BLaER1 treated with 17β-estradiol and CSF1 and Interleukin-3, amounts not matched to agents 10 nM and 100 nM (cell line): Measurements from ENCODE around the gene PRKG1.

Experiments
- H3K27ac ChIP-seq, 11 experiments: shearing (Covaris generic); formaldehyde crosslinking; 2 replicates each; pipeline ENCODE4 v1.8.1; 2022
- H3K27me3 ChIP-seq, 11 experiments: shearing (Covaris generic); formaldehyde crosslinking; 2 replicates each; pipeline ENCODE4 v1.8.1; 2022
- H3K36me3 ChIP-seq, 11 experiments: shearing (Covaris generic); formaldehyde crosslinking; 2 replicates each; pipeline ENCODE4 v1.8.1; 2022
- H3K4me1 ChIP-seq, 10 experiments: shearing (Covaris generic); formaldehyde crosslinking; 2 replicates each; pipeline ENCODE4 v1.8.1; 2022
- H3K4me2 ChIP-seq, 11 experiments: shearing (Covaris generic); formaldehyde crosslinking; 2 replicates each; pipeline ENCODE4 v1.8.1; 2022
- H3K4me3 ChIP-seq, 10 experiments: shearing (Covaris generic); formaldehyde crosslinking; 2 replicates each; pipeline ENCODE4 v1.8.1; 2022
- H3K9ac ChIP-seq, 11 experiments: shearing (Covaris generic); formaldehyde crosslinking; 2 replicates each; pipeline ENCODE4 v1.8.1; 2022
- H3K9me3 ChIP-seq, 11 experiments: shearing (Covaris generic); formaldehyde crosslinking; replicated peaks in 1 of 11; 2 replicates each; pipeline ENCODE4 v1.8.1; 2022
- H4K20me1 ChIP-seq, 11 experiments: shearing (Covaris generic); formaldehyde crosslinking; 2 replicates each; pipeline ENCODE4 v1.8.1; 2022
- Cebpa-rat ChIP-seq, 11 experiments: shearing (Covaris generic); IDR thresholded peaks; 2 replicates each; pipeline ENCODE4 v1.8.1; 2022

PRKG1 gene

DNA sequence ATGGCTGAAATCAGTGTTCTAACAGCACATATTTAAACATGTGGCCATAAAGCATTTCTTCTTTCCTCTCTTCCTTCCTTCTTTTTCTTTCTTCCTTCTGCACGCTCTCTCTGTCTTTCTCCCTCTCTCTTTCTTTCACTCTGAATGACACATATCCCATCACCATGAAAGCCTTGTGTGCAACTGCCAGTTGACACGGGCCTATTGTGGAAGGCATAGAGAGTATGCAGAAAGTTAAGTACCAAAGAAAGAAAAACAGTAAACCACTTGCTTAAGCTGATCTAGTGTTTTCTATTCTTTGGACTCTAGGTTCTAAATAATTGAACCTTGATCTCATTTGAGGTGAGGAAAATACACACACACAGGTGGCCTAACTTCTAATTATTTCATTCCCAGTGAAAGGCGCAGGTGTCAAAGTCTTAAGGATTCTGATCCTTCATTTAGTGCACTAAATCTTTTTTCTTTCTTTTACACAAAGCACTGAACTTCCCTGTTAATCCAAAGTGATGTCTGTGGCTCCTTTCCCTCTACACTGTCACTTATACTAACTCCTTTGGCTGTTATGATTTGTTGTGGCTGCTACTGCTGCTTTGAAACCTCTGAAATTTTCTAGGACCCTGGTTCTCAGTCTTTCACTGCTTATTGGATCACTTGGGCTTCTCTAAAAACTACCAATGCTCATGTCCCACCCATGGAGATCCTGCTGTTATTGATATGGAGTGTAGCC lies 1257.5 kb downstream of the PRKG1 start:
- Histone ChIP-seq H3K9ac (no peak overlapping the region), H3K4me2 (no peak overlapping the region), H3K36me3 (no peaks in the 10 kb centered on the region), H3K27ac (no peak overlapping the region), H3K9me3 (no peaks in the 10 kb centered on the region), H3K4me3 (no peak overlapping the region), H3K27me3 (no peaks in the 10 kb centered on the region), H4K20me1 (no peaks in the 10 kb centered on the region), H3K4me1 (no peaks in the 10 kb centered on the region)
- TF ChIP-seq Cebpa-rat (IDR thresholded peaks at IDR 0.05): no peak

- H3K27ac ChIP-seq: no peak overlapping the region
Observed at GRCh38 chr10:52332815-52333214, 1258.5 kb downstream of the PRKG1 start.

DNA sequence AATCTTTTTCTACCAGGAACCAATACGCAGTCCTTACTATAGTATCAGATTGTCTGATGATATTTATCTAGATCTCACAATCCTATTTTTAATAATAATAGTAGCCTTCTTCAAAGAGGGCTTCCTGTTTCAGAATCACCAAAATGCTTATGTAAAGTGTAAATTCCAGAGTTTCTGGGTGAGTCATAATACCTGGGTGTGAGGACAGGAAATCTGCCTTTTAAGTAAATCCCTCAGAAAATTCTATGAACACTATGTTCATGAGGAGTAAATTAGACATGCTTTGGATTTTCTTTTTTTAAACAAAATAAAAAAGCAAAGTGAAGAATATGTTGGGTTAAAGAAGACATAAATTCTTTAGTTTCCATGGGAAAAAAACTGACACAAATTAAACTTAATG lies 1260.3 kb downstream of the PRKG1 start:
- Histone ChIP-seq H3K36me3 (no peaks in the 10 kb centered on the region), H3K4me3 (no peak overlapping the region), H3K27me3 (no peaks in the 10 kb centered on the region), H4K20me1 (no peaks in the 10 kb centered on the region), H3K4me1 (no peaks in the 10 kb centered on the region), H3K9me3 (no peaks in the 10 kb centered on the region), H3K9ac (no peak overlapping the region), H3K4me2 (no peak overlapping the region), H3K27ac (no peak overlapping the region)
- TF ChIP-seq Cebpa-rat (IDR thresholded peaks at IDR 0.05): no peak

More at GRCh38 chr10:52332815-52333214, 1258.5 kb downstream of the PRKG1 start:
- no peak for TF ChIP-seq Cebpa-rat (IDR thresholded peaks at IDR 0.05)
- Histone ChIP-seq H3K27me3 (no peaks in the 10 kb centered on the region), H3K4me3 (no peak overlapping the region), H3K9me3 (no peaks in the 10 kb centered on the region), H3K9ac (no peak overlapping the region), H3K4me1 (no peaks in the 10 kb centered on the region), H4K20me1 (no peaks in the 10 kb centered on the region), H3K4me2 (no peak overlapping the region), H3K36me3 (no peaks in the 10 kb centered on the region)

DNA sequence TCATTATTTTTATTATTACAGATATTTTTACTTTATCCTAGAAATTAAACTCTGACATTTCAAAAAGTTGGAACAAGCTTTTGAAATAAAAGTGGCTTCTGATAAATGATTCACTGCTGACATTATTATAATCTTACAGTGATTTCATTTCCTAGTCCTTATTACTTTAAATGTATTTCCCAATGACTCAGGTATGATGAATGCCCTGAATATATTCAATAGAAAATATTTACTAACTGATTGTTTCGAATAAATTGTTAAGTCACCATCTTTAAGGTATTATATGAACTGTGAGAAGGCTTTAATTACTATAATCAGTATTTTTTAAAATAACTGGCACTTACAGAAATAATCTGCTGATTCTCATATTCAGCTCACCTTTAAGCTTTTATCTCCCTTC lies 1261.4 kb downstream of the PRKG1 start:
- Histone ChIP-seq H3K27me3 (no peaks in the 10 kb centered on the region), H4K20me1 (no peaks in the 10 kb centered on the region), H3K9ac (no peak overlapping the region), H3K36me3 (no peaks in the 10 kb centered on the region), H3K4me3 (no peak overlapping the region), H3K27ac (no peak overlapping the region), H3K4me2 (no peak overlapping the region), H3K4me1 (no peaks in the 10 kb centered on the region), H3K9me3 (no peaks in the 10 kb centered on the region)
- no peak for TF ChIP-seq Cebpa-rat (IDR thresholded peaks at IDR 0.05)

DNA sequence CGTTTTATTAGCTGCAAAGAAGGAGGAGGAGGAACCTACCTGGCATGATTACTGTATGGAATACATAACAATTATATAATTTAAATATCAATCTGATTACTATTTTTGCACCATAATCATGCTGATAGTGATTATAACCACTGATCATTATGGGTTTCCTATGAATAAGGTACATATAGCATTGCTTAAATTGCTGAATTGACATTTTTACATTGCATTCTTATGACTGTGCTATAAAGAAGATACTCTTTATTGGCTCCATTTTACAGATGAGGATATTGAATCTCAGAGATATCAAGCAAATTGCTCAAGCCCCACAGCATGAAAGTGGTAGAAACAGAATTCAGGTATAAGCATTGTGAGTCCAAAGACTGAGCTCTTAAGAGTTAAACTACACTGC lies 1262.9 kb downstream of the PRKG1 start:
- H3K4me2 ChIP-seq: no peak overlapping the region
- no peak for TF ChIP-seq Cebpa-rat (IDR thresholded peaks at IDR 0.05)
- no peaks in the 10 kb centered on the region for H3K27me3 ChIP-seq
- H4K20me1 ChIP-seq: no peaks in the 10 kb centered on the region
- no peaks in the 10 kb centered on the region for H3K9me3 ChIP-seq
- H3K27ac ChIP-seq: no peak overlapping the region
- no peak overlapping the region for H3K4me3 ChIP-seq
- H3K36me3 ChIP-seq: no peaks in the 10 kb centered on the region
- no peak overlapping the region for H3K9ac ChIP-seq
- no peaks in the 10 kb centered on the region for H3K4me1 ChIP-seq

- Histone ChIP-seq H3K27ac (no peak overlapping the region), H3K27me3 (no peaks in the 10 kb centered on the region), H3K4me2 (no peak overlapping the region), H4K20me1 (no peaks in the 10 kb centered on the region), H3K4me1 (no peaks in the 10 kb centered on the region), H3K4me3 (no peak overlapping the region), H3K9me3 (peaks cover 19 to 23% (median 22%) of the 10 kb centered on the region in 11 experiments), H3K9ac (no peak overlapping the region), H3K36me3 (no peaks in the 10 kb centered on the region)
- no peak for TF ChIP-seq Cebpa-rat (IDR thresholded peaks at IDR 0.05)
Observed at GRCh38 chr10:52343439-52343838, 1269.2 kb downstream of the PRKG1 start.

DNA sequence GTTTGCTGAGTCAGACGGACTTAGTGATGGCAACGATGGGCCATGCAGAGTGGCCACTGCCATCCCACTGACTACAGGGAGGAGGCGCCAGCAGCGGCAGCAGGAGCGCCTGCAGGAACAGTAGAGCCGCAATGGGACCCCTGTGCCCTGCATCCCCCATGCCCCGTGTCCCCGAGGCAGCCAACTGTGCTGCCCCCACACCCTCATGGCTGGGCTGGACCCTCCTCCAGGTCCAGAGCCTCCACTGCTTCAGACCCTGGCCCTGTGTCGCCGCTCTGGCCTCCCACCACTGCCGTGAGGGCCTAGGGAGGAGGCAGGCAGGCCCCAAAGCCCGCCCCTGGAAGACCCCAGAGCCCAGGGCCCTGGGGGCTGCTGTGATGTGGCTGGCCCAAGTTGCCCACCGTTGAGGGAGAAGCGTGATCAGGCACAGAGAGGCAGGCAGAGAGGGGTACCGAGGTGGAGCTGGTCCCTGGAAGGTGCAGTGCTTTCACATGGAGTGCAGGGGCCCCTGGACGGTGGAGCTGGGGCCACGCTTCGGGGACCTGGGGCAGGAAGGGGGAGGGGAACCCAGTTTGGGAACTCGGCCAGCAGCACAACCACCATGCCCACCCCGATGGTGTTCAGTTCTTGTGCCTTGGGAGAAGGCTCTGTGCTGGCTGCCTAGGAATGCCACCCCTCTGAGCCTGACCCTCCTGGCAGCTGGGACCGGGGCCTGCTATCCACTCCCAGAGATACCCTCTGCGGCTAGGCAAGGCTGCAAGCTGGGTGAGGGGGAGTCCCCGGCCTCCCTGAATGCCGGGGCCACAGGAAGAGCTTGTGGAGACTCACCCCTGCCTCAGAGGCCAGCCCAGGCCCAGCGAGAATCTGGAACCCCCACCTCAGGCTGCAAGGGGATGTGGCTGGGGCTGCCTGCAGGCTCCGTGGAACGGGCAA lies 1272.4 kb downstream of the PRKG1 start:
- Histone ChIP-seq H3K4me1 (no peaks in the 10 kb centered on the region), H3K27me3 (no peaks in the 10 kb centered on the region), H3K4me3 (no peak overlapping the region), H3K27ac (no peak overlapping the region), H3K9ac (no peak overlapping the region), H4K20me1 (no peaks in the 10 kb centered on the region), H3K36me3 (no peaks in the 10 kb centered on the region), H3K4me2 (no peak overlapping the region), H3K9me3 (peaks cover 19 to 27% (median 22%) of the 10 kb centered on the region in 11 experiments)
- TF ChIP-seq Cebpa-rat (IDR thresholded peaks at IDR 0.05): no peak

- Histone ChIP-seq H3K27ac (no peak overlapping the region), H3K9ac (no peak overlapping the region), H3K4me1 (no peaks in the 10 kb centered on the region), H3K27me3 (no peaks in the 10 kb centered on the region), H3K9me3 (peaks cover 19 to 27% (median 22%) of the 10 kb centered on the region in 11 experiments), H3K36me3 (no peaks in the 10 kb centered on the region), H3K4me2 (no peak overlapping the region), H3K4me3 (no peak overlapping the region), H4K20me1 (no peaks in the 10 kb centered on the region)
- TF ChIP-seq Cebpa-rat (IDR thresholded peaks at IDR 0.05): no peak
Observed at GRCh38 chr10:52347327-52347667, 1273.0 kb downstream of the PRKG1 start.
